Activated naive CD4-positive, alpha-beta T cell treated with anti-CD3 and anti-CD28 coated beads, Interleukin-2, amount 10 ng/mL, durations not matched to agents 7 days and 5 days (primary cell): ENCODE measurements around the gene NTN1.

Source experiments
- CTCF ChIA-PET: fragments of 350-600 bp; sonication (Branson Sonifier 250); formaldehyde crosslinking; loops from one replicate; lab custom pipeline; 2021; ENCODE audit warnings: antibody characterized with exemption; lab: Charles Lee
- DNase-seq: peaks from one replicate; pipeline ENCODE4 v3.0.0-alpha.2; 2020
- H3K27ac Mint-ChIP-seq: one replicate; pipeline ENCODE4 v1.8.0; 2021; ENCODE audit warnings: mild to moderate bottlenecking, moderate library complexity, mixed read lengths
- H3K27me3 Mint-ChIP-seq: one replicate; pipeline ENCODE4 v1.8.0; 2021; ENCODE audit warnings: mild to moderate bottlenecking, mixed read lengths
- H3K36me3 Mint-ChIP-seq: one replicate; pipeline ENCODE4 v1.8.0; 2021; ENCODE audit warnings: mixed read lengths
- H3K4me1 Mint-ChIP-seq: one replicate; pipeline ENCODE4 v1.8.0; 2021; ENCODE audit warnings: mixed read lengths
- H3K4me3 Mint-ChIP-seq: one replicate; pipeline ENCODE4 v1.8.0; 2021; ENCODE audit warnings: mild to moderate bottlenecking, moderate library complexity, mixed read lengths
- H3K9me3 Mint-ChIP-seq: one replicate; pipeline ENCODE4 v1.8.0; 2021; ENCODE audit warnings: mixed read lengths

Gene NTN1

GRCh38 chr17:9016941-9017552, 4.3 kb upstream of the NTN1 start:
- Mint-ChIP-seq H3K27me3 (peaks cover 46% of the 10 kb centered on the region), H3K9me3 (no peaks in the 10 kb centered on the region), H3K36me3 (no peaks in the 10 kb centered on the region), H3K4me1 (no peaks in the 10 kb centered on the region), H3K4me3 (no peak overlapping the region), H3K27ac (no peak overlapping the region)
- DNase-seq = no peak
- CTCF ChIA-PET = no interaction called here

GRCh38 chr17:9018726-9019125, 2.6 kb upstream of the NTN1 start:
- Mint-ChIP-seq H3K4me1 (peaks cover 6% of the 10 kb centered on the region), H3K9me3 (no peaks in the 10 kb centered on the region), H3K36me3 (peaks cover 2% of the 10 kb centered on the region), H3K27ac (no peak overlapping the region), H3K4me3 (no peak overlapping the region), H3K27me3 (peaks cover 54% of the 10 kb centered on the region)
- no peak for DNase-seq
- CTCF ChIA-PET = interaction anchor here (1.1 kb wide), 1 partner anchor 16 kb away, joined by 3 read pairs; no protein-coding TSS in a partner anchor

GRCh38 chr17:9020096-9020823, 1.1 kb upstream of the NTN1 start:
- peaks cover 2% of the 10 kb centered on the region for H3K36me3 Mint-ChIP-seq
- peak overlapping the region; percentile 49 for H3K4me3 Mint-ChIP-seq
- no peaks in the 10 kb centered on the region for H3K9me3 Mint-ChIP-seq
- H3K27me3 Mint-ChIP-seq = peaks cover 58% of the 10 kb centered on the region
- peaks cover 7% of the 10 kb centered on the region for H3K4me1 Mint-ChIP-seq
- CTCF ChIA-PET = interaction anchor here (0.8 kb wide), 1 partner anchor 22 kb away, joined by 4 read pairs; no protein-coding TSS in a partner anchor
- no peak for DNase-seq
- H3K27ac Mint-ChIP-seq = no peak overlapping the region

- no peak for DNase-seq
- Mint-ChIP-seq H3K4me1 (peaks cover 7% of the 10 kb centered on the region), H3K27me3 (peaks cover 58% of the 10 kb centered on the region), H3K9me3 (no peaks in the 10 kb centered on the region), H3K36me3 (peaks cover 2% of the 10 kb centered on the region), H3K4me3 (peak overlapping the region; percentile 49), H3K27ac (no peak overlapping the region)
- CTCF ChIA-PET = no interaction called here
Observed at GRCh38 chr17:9020824-9021157, 519 bp upstream of the NTN1 start.

- Mint-ChIP-seq H3K27me3 (peaks cover 67% of the 10 kb centered on the region), H3K4me1 (peaks cover 7% of the 10 kb centered on the region), H3K27ac (no peak overlapping the region), H3K9me3 (no peaks in the 10 kb centered on the region), H3K36me3 (peaks cover 2% of the 10 kb centered on the region), H3K4me3 (peak overlapping the region; percentile 76)
- DNase-seq = no peak
- CTCF ChIA-PET = no interaction called here
Observed at GRCh38 chr17:9021992-9022572, 772 bp downstream of the NTN1 start.

DNA sequence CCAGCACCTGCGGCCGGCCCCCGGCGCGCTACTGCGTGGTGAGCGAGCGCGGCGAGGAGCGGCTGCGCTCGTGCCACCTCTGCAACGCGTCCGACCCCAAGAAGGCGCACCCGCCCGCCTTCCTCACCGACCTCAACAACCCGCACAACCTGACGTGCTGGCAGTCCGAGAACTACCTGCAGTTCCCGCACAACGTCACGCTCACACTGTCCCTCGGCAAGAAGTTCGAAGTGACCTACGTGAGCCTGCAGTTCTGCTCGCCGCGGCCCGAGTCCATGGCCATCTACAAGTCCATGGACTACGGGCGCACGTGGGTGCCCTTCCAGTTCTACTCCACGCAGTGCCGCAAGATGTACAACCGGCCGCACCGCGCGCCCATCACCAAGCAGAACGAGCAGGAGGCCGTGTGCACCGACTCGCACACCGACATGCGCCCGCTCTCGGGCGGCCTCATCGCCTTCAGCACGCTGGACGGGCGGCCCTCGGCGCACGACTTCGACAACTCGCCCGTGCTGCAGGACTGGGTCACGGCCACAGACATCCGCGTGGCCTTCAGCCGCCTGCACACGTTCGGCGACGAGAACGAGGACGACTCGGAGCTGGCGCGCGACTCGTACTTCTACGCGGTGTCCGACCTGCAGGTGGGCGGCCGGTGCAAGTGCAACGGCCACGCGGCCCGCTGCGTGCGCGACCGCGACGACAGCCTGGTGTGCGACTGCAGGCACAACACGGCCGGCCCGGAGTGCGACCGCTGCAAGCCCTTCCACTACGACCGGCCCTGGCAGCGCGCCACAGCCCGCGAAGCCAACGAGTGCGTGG, 1.5 kb downstream of the NTN1 start:
- Mint-ChIP-seq H3K4me3 (peak overlapping the region; percentile 76), H3K27ac (peak overlapping the region; percentile 55), H3K4me1 (peaks cover 7% of the 10 kb centered on the region), H3K27me3 (peaks cover 70% of the 10 kb centered on the region), H3K36me3 (peaks cover 2% of the 10 kb centered on the region), H3K9me3 (no peaks in the 10 kb centered on the region)
- peak; percentile 29 for DNase-seq
- CTCF ChIA-PET = no interaction called here

DNA sequence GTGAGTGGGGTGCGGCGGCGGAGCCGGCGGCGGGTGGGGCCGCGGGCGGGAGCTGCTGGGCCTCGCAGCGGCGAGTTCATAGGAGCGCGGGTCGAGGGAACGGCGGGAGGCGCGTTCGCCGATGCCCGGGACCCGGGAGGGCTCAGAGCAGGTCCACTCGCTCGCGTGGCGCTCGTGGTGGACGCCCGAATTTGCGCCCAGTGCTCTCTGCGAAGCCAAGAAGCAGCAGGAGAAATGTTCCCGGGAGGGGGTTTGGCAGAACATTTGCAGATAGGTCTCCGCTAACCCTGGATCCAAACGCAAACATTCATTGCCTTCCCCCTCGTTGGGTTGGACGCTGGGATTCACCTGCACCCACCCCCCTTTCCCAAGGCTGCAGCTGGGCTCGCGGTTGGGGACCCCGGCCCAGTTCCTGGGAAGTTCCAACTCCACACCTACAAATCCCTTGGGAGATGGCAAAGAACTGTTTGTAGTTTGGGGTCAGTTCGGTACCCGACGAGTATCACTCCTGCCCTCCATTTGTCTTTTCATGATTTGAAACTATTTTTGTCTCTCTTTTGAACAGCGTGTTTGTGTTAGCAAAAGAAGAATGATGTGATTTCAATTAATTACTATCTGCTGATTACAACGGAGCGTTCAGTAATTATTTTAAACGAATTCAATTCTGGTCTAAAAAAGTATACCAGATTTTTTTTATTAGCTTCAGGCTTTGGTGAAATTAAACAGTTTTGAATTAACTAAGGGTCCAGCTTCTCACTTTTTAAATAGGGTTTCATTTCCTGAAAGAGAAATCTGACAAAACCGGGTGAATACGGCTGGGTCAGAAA, 2.3 kb downstream of the NTN1 start:
- H3K4me1 Mint-ChIP-seq = peaks cover 7% of the 10 kb centered on the region
- H3K4me3 Mint-ChIP-seq = peak overlapping the region; percentile 18
- H3K36me3 Mint-ChIP-seq = peaks cover 2% of the 10 kb centered on the region
- no peak for DNase-seq
- peaks cover 76% of the 10 kb centered on the region for H3K27me3 Mint-ChIP-seq
- H3K27ac Mint-ChIP-seq = peak overlapping the region; percentile 37
- H3K9me3 Mint-ChIP-seq = no peaks in the 10 kb centered on the region
- CTCF ChIA-PET = no interaction called here

GRCh38 chr17:9024497-9024896, 3.2 kb downstream of the NTN1 start:
- DNase-seq = no peak
- H3K36me3 Mint-ChIP-seq = peaks cover 2% of the 10 kb centered on the region
- no peak overlapping the region for H3K4me3 Mint-ChIP-seq
- H3K4me1 Mint-ChIP-seq = peaks cover 7% of the 10 kb centered on the region
- H3K27ac Mint-ChIP-seq = no peak overlapping the region
- peaks cover 81% of the 10 kb centered on the region for H3K27me3 Mint-ChIP-seq
- H3K9me3 Mint-ChIP-seq = no peaks in the 10 kb centered on the region
- CTCF ChIA-PET = no interaction called here

DNA sequence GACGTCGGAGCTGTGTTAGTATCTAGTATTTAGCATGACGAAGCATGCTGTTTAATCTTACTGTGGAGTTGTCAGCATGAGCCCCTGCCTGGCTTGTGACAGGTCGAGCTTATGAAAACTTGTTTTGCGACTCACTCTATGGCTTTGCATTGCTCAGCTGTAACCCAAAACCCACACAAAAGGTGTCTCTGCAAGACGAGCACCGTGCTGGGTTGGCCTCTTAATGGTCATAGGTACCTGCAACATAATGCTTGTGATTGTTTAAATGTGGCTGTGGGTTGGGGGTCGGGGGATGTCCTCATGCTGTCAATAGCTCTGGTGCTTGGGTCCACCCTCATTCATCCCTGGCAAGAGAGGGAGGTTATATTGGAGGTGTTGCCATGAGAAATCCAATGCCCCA, 5.4 kb downstream of the NTN1 start:
- H3K4me1 Mint-ChIP-seq = peaks cover 7% of the 10 kb centered on the region
- DNase-seq = no peak
- no peaks in the 10 kb centered on the region for H3K9me3 Mint-ChIP-seq
- H3K27me3 Mint-ChIP-seq = peaks cover 73% of the 10 kb centered on the region
- CTCF ChIA-PET = interaction anchor here (0.6 kb wide), 1 partner anchor 364 kb away, joined by 7 read pairs; no protein-coding TSS in a partner anchor
- H3K4me3 Mint-ChIP-seq = no peak overlapping the region
- H3K36me3 Mint-ChIP-seq = peaks cover 2% of the 10 kb centered on the region
- no peak overlapping the region for H3K27ac Mint-ChIP-seq

DNA sequence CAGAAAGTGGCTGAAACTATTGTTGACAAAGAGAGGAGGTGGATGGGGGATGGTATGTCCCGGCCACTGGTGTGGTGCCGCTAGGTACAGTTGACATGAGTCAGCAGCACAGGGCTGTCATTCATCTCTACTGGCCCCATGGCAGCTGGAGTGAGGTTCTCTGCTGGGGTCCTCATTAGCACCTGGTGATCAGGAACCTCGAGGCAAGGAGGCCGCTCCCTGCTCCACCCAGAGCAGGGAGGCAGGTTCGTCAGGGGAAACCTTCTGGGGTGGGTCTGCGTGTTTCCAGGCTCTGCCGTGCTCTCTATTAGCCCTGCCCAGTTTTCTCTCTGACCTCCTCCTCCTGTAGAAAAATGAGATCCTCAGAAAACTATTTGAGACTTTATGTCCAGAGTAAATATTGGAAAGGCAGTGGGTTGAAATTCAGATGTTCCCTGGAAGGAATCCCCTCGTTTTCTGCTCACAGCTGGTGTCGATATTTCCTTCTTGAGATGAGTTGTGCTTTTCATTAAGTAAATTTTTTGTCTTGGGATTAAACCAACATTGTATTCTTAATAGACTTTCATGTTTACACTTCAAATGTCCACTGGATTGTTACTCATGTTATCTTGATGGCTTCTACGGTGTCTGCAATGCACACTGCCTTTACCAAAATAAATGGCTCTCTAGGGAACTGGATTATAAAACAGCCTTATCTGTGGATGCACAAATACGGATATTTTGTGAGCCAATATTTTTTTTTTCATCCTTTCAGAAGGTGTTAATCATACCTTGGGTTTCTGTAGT, 7.1 kb downstream of the NTN1 start:
- DNase-seq = no peak
- H3K27me3 Mint-ChIP-seq = peaks cover 68% of the 10 kb centered on the region
- H3K36me3 Mint-ChIP-seq = no peaks in the 10 kb centered on the region
- H3K9me3 Mint-ChIP-seq = no peaks in the 10 kb centered on the region
- peaks cover 2% of the 10 kb centered on the region for H3K4me1 Mint-ChIP-seq
- CTCF ChIA-PET = no interaction called here
- no peak overlapping the region for H3K27ac Mint-ChIP-seq
- H3K4me3 Mint-ChIP-seq = no peak overlapping the region

DNA sequence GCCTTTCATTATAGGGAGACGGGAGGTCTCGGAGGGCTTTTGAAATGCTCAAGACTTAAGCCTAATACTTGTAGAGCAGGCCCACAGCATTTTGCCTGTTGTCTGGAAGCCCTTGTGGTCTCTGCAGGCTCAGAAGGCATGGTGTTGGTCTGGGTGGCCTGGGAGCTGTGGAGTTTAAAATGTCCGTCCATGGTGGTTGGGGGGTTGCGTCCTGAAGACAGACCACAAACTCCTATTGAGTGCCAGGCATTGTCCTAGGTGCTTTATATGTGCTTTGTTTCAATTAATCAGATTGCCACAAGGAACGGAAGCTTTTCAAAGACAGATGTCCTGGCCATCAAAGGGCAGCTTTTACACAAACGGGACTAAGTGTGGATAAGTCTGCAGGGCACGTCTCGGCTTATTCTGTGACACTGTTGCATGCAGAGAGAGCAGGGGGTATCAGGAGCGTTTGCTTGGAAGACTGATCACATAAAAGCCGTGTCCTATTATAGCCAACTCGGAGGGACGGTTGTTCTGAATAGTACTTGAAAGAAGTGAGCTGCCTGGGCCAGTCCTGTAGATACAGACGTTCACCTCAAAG, 7.8 kb downstream of the NTN1 start:
- no peak overlapping the region for H3K4me3 Mint-ChIP-seq
- no peaks in the 10 kb centered on the region for H3K9me3 Mint-ChIP-seq
- CTCF ChIA-PET = interaction anchor here (1.4 kb wide), 1 partner anchor 31 kb away, joined by 5 read pairs; no protein-coding TSS in a partner anchor
- no peak for DNase-seq
- peaks cover 65% of the 10 kb centered on the region for H3K27me3 Mint-ChIP-seq
- H3K27ac Mint-ChIP-seq = no peak overlapping the region
- H3K4me1 Mint-ChIP-seq = no peaks in the 10 kb centered on the region
- no peaks in the 10 kb centered on the region for H3K36me3 Mint-ChIP-seq

GRCh38 chr17:9032151-9032550, 10.8 kb downstream of the NTN1 start:
- Mint-ChIP-seq H3K27me3 (peaks cover 46% of the 10 kb centered on the region), H3K9me3 (no peaks in the 10 kb centered on the region), H3K4me3 (no peak overlapping the region), H3K4me1 (no peaks in the 10 kb centered on the region), H3K36me3 (no peaks in the 10 kb centered on the region), H3K27ac (no peak overlapping the region)
- no peak for DNase-seq
- CTCF ChIA-PET = no interaction called here

GRCh38 chr17:9032583-9032982, 11.3 kb downstream of the NTN1 start:
- Mint-ChIP-seq H3K4me3 (no peak overlapping the region), H3K4me1 (no peaks in the 10 kb centered on the region), H3K36me3 (no peaks in the 10 kb centered on the region), H3K27ac (no peak overlapping the region), H3K27me3 (peaks cover 45% of the 10 kb centered on the region), H3K9me3 (no peaks in the 10 kb centered on the region)
- no peak for DNase-seq
- CTCF ChIA-PET = no interaction called here
